ENCODE results near the gene ARHGAP19. TPM values are rescaled to one million over a fixed set of nuclear protein-coding genes. Genes with fewer than 3 reads are reported as not detected.

ARHGAP19 gene
- total and polyA plus RNA-seq, 2 of the 8 experiments (the other 6 are each of a cell fraction or from before 2014, with no cell fraction given): 13.3 to 32.1 TPM

- TF ChIP-seq HDAC6 (IDR thresholded peaks at IDR 0.05; ENCODE audit: low read depth, low read length) (no peak), MAFK (IDR thresholded peaks at IDR 0.05; ENCODE audit: low read depth, low read length) (no peak), RXRA (IDR thresholded peaks at IDR 0.05; ENCODE audit: insufficient read depth, low read depth, low read length) (no peak), TEAD4 (IDR thresholded peaks at IDR 0.05; ENCODE audit: low read depth, low read length) (no peak)
Measured at GRCh38 chr10:97175586-97175985, 116.9 kb downstream of the ARHGAP19 start (continued).
